GM19025 (cell line): ENCODE measurements around the gene RIMBP2.

Experiments
- ATAC-seq: cut with Tn5 transposase; IDR thresholded peaks from one replicate; pipeline ENCODE4 v1.9.1; 2021; ENCODE audit warnings: mild to moderate bottlenecking, low read depth, moderate library complexity; ENCODE audit not compliant: unreplicated experiment

RIMBP2 gene

GRCh38 chr12:130478786-130479185 lies 237.3 kb downstream of the RIMBP2 start:
- ATAC-seq = no peak

GRCh38 chr12:130477701-130478100 lies 238.4 kb downstream of the RIMBP2 start:
- no peak for ATAC-seq

GRCh38 chr12:130477266-130477665 lies 238.8 kb downstream of the RIMBP2 start:
- no peak for ATAC-seq

GRCh38 chr12:130476451-130477135 lies 239.5 kb downstream of the RIMBP2 start:
- no peak for ATAC-seq

GRCh38 chr12:130474599-130475269 lies 241.4 kb downstream of the RIMBP2 start:
- ATAC-seq = no peak

GRCh38 chr12:130473266-130473665 lies 242.8 kb downstream of the RIMBP2 start:
- ATAC-seq = no peak

GRCh38 chr12:130470969-130471368 lies 245.1 kb downstream of the RIMBP2 start:
- ATAC-seq = no peak

GRCh38 chr12:130469552-130469951 lies 246.5 kb downstream of the RIMBP2 start:
- no peak for ATAC-seq

GRCh38 chr12:130468700-130469245 lies 247.3 kb downstream of the RIMBP2 start:
- ATAC-seq = no peak

- ATAC-seq = no peak
Observed at GRCh38 chr12:130468186-130468585, 247.9 kb downstream of the RIMBP2 start.

- ATAC-seq = no peak
Observed at GRCh38 chr12:130465626-130466025, 250.5 kb downstream of the RIMBP2 start.

GRCh38 chr12:130465046-130465445 lies 251.1 kb downstream of the RIMBP2 start:
- no peak for ATAC-seq

- ATAC-seq = no peak
Observed at GRCh38 chr12:130463818-130464670, 252.1 kb downstream of the RIMBP2 start.

- no peak for ATAC-seq
Observed at GRCh38 chr12:130463275-130463658, 252.8 kb downstream of the RIMBP2 start.

- no peak for ATAC-seq
Observed at GRCh38 chr12:130462558-130463274, 253.4 kb downstream of the RIMBP2 start.

- no peak for ATAC-seq
Observed at GRCh38 chr12:130461839-130462557, 254.1 kb downstream of the RIMBP2 start.

- ATAC-seq = no peak
Observed at GRCh38 chr12:130461447-130461815, 254.7 kb downstream of the RIMBP2 start.

GRCh38 chr12:130460611-130461446 lies 255.3 kb downstream of the RIMBP2 start:
- ATAC-seq = no peak

- no peak for ATAC-seq
Observed at GRCh38 chr12:130459916-130460315, 256.2 kb downstream of the RIMBP2 start.
